GM23338 (cell line): Measurements from ENCODE around the gene DAGLA.

Experiments
- CREB1 ChIP-seq: fragments of 250-450 bp; sonication (Bioruptor Pico); IDR thresholded peaks from 2 replicates; pipeline ENCODE4 v1.5.0; 2020; ENCODE audit warnings: low read depth, mild to moderate bottlenecking, moderate library complexity
- ETS1 ChIP-seq: IDR thresholded peaks from 2 replicates; pipeline ENCODE4 v1.6.1; 2016; ENCODE audit warnings: antibody characterized with exemption
- EZH2 ChIP-seq: fragments of 200-600 bp; sonication (generic); IDR thresholded peaks from one replicate; pipeline ENCODE4 v1.8.0; 2017; ENCODE audit warnings: antibody characterized with exemption, mild to moderate bottlenecking, low read depth; ENCODE audit not compliant: unreplicated experiment
- EZH2phosphoT487 ChIP-seq: fragments of 200-600 bp; sonication (generic); IDR thresholded peaks from one replicate; pipeline ENCODE4 v1.8.1; 2018; ENCODE audit warnings: antibody characterized with exemption; ENCODE audit not compliant: unreplicated experiment
- JUNB ChIP-seq: IDR thresholded peaks from one replicate; pipeline ENCODE4 v1.6.1; 2016; ENCODE audit warnings: antibody characterized with exemption; ENCODE audit not compliant: unreplicated experiment
- NANOG ChIP-seq: IDR thresholded peaks from 2 replicates; pipeline ENCODE4 v1.6.1; 2016; ENCODE audit warnings: antibody characterized with exemption, borderline replicate concordance
- POLR2AphosphoS5 ChIP-seq: IDR thresholded peaks from 2 replicates; pipeline ENCODE4 v1.6.1; 2016; ENCODE audit warnings: antibody characterized with exemption, low read depth
- STAT1 ChIP-seq: IDR thresholded peaks from one replicate; pipeline ENCODE4 v1.6.1; 2016; ENCODE audit warnings: antibody characterized with exemption; ENCODE audit not compliant: unreplicated experiment
- ZNF114 ChIP-seq: fragments of 250-450 bp; sonication (Bioruptor Pico); IDR thresholded peaks from 2 replicates; pipeline ENCODE4 v1.5.0; 2020; ENCODE audit warnings: mild to moderate bottlenecking, moderate library complexity
- ZNF331 ChIP-seq: fragments of 250-450 bp; sonication (Bioruptor Pico); IDR thresholded peaks from 2 replicates; pipeline ENCODE4 v1.5.0; 2020; ENCODE audit warnings: low read depth, mild to moderate bottlenecking, moderate library complexity
- TF ChIP-seq, protein P1 (sequence below), 2 experiments: fragments of 200-600 bp in 1 of 2; sonication (generic) in 1 of 2; conservative IDR thresholded peaks; 2 replicates each; pipeline versions ENCODE4 v1.5.1 to v1.6.1; 2016 to 2017; ENCODE audit warnings: antibody characterized with exemption in 2 of 2, low read depth in 2 of 2, mild to moderate bottlenecking in 2 of 2, moderate library complexity in 1 of 2
- TF ChIP-seq, protein P2 (sequence below): IDR thresholded peaks from one replicate; pipeline ENCODE4 v1.6.1; 2018; ENCODE audit warnings: antibody characterized with exemption; ENCODE audit not compliant: unreplicated experiment
- TF ChIP-seq, protein P3 (sequence below): fragments of 250-450 bp; sonication (Bioruptor Pico); IDR thresholded peaks from 2 replicates; pipeline ENCODE4 v1.5.0; 2020; ENCODE audit warnings: mild to moderate bottlenecking, moderate library complexity

GRCh38 chr11:61731211-61731951, 51.2 kb downstream of the DAGLA start:
- TF ChIP-seq, protein P1, sequence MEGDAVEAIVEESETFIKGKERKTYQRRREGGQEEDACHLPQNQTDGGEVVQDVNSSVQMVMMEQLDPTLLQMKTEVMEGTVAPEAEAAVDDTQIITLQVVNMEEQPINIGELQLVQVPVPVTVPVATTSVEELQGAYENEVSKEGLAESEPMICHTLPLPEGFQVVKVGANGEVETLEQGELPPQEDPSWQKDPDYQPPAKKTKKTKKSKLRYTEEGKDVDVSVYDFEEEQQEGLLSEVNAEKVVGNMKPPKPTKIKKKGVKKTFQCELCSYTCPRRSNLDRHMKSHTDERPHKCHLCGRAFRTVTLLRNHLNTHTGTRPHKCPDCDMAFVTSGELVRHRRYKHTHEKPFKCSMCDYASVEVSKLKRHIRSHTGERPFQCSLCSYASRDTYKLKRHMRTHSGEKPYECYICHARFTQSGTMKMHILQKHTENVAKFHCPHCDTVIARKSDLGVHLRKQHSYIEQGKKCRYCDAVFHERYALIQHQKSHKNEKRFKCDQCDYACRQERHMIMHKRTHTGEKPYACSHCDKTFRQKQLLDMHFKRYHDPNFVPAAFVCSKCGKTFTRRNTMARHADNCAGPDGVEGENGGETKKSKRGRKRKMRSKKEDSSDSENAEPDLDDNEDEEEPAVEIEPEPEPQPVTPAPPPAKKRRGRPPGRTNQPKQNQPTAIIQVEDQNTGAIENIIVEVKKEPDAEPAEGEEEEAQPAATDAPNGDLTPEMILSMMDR (conservative IDR thresholded peaks at IDR 0.05; ENCODE audit: low read depth in 2 of 2) = no peak
- TF ChIP-seq POLR2AphosphoS5 (no peak), EZH2 (no peak), NANOG (no peak), JUNB (no peak), ETS1 (no peak), EZH2phosphoT487 (no peak), ZNF114 (CRISPR knock-in tag) (no peak), ZNF331 (CRISPR knock-in tag) (no peak), CREB1 (CRISPR knock-in tag) (no peak), STAT1 (no peak)
- TF ChIP-seq, protein P2, sequence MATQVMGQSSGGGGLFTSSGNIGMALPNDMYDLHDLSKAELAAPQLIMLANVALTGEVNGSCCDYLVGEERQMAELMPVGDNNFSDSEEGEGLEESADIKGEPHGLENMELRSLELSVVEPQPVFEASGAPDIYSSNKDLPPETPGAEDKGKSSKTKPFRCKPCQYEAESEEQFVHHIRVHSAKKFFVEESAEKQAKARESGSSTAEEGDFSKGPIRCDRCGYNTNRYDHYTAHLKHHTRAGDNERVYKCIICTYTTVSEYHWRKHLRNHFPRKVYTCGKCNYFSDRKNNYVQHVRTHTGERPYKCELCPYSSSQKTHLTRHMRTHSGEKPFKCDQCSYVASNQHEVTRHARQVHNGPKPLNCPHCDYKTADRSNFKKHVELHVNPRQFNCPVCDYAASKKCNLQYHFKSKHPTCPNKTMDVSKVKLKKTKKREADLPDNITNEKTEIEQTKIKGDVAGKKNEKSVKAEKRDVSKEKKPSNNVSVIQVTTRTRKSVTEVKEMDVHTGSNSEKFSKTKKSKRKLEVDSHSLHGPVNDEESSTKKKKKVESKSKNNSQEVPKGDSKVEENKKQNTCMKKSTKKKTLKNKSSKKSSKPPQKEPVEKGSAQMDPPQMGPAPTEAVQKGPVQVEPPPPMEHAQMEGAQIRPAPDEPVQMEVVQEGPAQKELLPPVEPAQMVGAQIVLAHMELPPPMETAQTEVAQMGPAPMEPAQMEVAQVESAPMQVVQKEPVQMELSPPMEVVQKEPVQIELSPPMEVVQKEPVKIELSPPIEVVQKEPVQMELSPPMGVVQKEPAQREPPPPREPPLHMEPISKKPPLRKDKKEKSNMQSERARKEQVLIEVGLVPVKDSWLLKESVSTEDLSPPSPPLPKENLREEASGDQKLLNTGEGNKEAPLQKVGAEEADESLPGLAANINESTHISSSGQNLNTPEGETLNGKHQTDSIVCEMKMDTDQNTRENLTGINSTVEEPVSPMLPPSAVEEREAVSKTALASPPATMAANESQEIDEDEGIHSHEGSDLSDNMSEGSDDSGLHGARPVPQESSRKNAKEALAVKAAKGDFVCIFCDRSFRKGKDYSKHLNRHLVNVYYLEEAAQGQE = no peak
- TF ChIP-seq, protein P3, sequence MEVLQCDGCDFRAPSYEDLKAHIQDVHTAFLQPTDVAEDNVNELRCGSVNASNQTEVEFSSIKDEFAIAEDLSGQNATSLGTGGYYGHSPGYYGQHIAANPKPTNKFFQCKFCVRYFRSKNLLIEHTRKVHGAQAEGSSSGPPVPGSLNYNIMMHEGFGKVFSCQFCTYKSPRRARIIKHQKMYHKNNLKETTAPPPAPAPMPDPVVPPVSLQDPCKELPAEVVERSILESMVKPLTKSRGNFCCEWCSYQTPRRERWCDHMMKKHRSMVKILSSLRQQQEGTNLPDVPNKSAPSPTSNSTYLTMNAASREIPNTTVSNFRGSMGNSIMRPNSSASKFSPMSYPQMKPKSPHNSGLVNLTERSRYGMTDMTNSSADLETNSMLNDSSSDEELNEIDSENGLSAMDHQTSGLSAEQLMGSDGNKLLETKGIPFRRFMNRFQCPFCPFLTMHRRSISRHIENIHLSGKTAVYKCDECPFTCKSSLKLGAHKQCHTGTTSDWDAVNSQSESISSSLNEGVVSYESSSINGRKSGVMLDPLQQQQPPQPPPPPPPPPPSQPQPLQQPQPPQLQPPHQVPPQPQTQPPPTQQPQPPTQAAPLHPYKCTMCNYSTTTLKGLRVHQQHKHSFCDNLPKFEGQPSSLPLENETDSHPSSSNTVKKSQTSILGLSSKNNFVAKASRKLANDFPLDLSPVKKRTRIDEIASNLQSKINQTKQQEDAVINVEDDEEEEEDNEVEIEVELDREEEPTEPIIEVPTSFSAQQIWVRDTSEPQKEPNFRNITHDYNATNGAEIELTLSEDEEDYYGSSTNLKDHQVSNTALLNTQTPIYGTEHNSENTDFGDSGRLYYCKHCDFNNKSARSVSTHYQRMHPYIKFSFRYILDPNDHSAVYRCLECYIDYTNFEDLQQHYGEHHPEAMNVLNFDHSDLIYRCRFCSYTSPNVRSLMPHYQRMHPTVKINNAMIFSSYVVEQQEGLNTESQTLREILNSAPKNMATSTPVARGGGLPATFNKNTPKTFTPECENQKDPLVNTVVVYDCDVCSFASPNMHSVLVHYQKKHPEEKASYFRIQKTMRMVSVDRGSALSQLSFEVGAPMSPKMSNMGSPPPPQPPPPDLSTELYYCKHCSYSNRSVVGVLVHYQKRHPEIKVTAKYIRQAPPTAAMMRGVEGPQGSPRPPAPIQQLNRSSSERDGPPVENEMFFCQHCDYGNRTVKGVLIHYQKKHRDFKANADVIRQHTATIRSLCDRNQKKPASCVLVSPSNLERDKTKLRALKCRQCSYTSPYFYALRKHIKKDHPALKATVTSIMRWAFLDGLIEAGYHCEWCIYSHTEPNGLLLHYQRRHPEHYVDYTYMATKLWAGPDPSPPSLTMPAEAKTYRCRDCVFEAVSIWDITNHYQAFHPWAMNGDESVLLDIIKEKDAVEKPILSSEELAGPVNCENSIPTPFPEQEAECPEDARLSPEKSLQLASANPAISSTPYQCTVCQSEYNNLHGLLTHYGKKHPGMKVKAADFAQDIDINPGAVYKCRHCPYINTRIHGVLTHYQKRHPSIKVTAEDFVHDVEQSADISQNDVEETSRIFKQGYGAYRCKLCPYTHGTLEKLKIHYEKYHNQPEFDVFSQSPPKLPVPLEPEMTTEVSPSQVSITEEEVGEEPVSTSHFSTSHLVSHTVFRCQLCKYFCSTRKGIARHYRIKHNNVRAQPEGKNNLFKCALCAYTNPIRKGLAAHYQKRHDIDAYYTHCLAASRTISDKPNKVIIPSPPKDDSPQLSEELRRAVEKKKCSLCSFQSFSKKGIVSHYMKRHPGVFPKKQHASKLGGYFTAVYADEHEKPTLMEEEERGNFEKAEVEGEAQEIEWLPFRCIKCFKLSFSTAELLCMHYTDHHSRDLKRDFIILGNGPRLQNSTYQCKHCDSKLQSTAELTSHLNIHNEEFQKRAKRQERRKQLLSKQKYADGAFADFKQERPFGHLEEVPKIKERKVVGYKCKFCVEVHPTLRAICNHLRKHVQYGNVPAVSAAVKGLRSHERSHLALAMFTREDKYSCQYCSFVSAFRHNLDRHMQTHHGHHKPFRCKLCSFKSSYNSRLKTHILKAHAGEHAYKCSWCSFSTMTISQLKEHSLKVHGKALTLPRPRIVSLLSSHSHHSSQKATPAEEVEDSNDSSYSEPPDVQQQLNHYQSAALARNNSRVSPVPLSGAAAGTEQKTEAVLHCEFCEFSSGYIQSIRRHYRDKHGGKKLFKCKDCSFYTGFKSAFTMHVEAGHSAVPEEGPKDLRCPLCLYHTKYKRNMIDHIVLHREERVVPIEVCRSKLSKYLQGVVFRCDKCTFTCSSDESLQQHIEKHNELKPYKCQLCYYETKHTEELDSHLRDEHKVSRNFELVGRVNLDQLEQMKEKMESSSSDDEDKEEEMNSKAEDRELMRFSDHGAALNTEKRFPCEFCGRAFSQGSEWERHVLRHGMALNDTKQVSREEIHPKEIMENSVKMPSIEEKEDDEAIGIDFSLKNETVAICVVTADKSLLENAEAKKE (CRISPR knock-in tag) = no peak
